Endothelial cell of umbilical vein (primary cell): Measurements from ENCODE around the gene WNT7B. TPM values are rescaled to one million over a fixed set of nuclear protein-coding genes. Genes with fewer than 3 reads are reported as not detected.

ENCODE experiments used
- BruUV-seq: library from RNA; stranded (reverse); fragments of 400-500 nt; replicated peaks from 2 replicates; lab custom pipeline; 2021; lab: Mats Ljungman, UMichigan
- CTCF ChIA-PET: fragments of 300-600, 350-600 bp; sonication (Branson Sonifier 250); formaldehyde crosslinking; loops from one replicate; lab custom pipeline; 2021; ENCODE audit warnings: antibody characterized with exemption, inconsistent platforms; lab: Charles Lee
- POLR2A ChIA-PET: fragments of 300-600, 350-600 bp; sonication (Branson Sonifier 250); formaldehyde crosslinking; loops from one replicate; lab custom pipeline; 2021; ENCODE audit warnings: antibody characterized with exemption, inconsistent platforms; lab: Charles Lee
- DNase-seq: peaks from one replicate; pipeline ENCODE4 v3.0.0-alpha.2; 2011; ENCODE audit warnings: low read depth, low spot score
- FAIRE-seq: peaks from 2 replicates; lab custom pipeline; 2011; peaks lifted over from hg19 to GRCh38; lab: Jason Lieb, UNC
- H2AFZ ChIP-seq: 2 replicates; pipeline ENCODE4 v1.6.0; 2012; ENCODE audit warnings: low read depth, low read length, control low read depth, inconsistent platforms
- H3K27ac ChIP-seq: 2 replicates; pipeline ENCODE4 v1.5.1; 2011; ENCODE audit warnings: low read depth, mild to moderate bottlenecking, control low read depth, low read length, moderate library complexity; ENCODE audit not compliant: insufficient read depth
- H3K27me3 ChIP-seq, 2 experiments: 2 replicates each; pipeline versions ENCODE4 v1.6.0 to v1.6.1; 2011; ENCODE audit warnings: low read length in 2 of 2, mixed read lengths in 1 of 2; ENCODE audit not compliant: control insufficient read depth in 2 of 2, insufficient read depth in 2 of 2
- H3K36me3 ChIP-seq, 2 experiments: 2 replicates in 1 of 2; 3 replicates in 1 of 2; pipeline ENCODE4 v1.5.1; 2011; ENCODE audit warnings: low read length in 2 of 2, mild to moderate bottlenecking in 1 of 2, moderate library complexity in 1 of 2; ENCODE audit not compliant: control insufficient read depth in 2 of 2, insufficient read depth in 2 of 2; ENCODE audit errors: extremely low read depth in 1 of 2
- H3K4me1 ChIP-seq: 3 replicates; pipeline ENCODE4 v1.5.1; 2011; ENCODE audit warnings: mild to moderate bottlenecking, low read length; ENCODE audit not compliant: control insufficient read depth, insufficient read depth; ENCODE audit errors: extremely low read depth
- H3K4me2 ChIP-seq: 2 replicates; pipeline ENCODE4 v1.6.1; 2011; ENCODE audit warnings: low read length, control low read depth, mixed read lengths; ENCODE audit not compliant: insufficient read depth
- H3K4me3 ChIP-seq, 3 experiments: fragments of 200-600 bp in 1 of 3; sonication (generic), shearing (Covaris generic) in 1 of 3; replicated peaks in 1 of 3; 2 replicates each; pipeline ENCODE4 v1.5.1; 2011 to 2016; ENCODE audit warnings: control low read depth in 3 of 3, low read length in 3 of 3, mild to moderate bottlenecking in 2 of 3, inconsistent platforms in 1 of 3, low read depth in 1 of 3, moderate library complexity in 1 of 3; ENCODE audit not compliant: insufficient read depth in 1 of 3
- H3K79me2 ChIP-seq: 2 replicates; pipeline ENCODE4 v1.6.0; 2012; ENCODE audit warnings: low read length, inconsistent platforms; ENCODE audit not compliant: control insufficient read depth, insufficient read depth
- H3K9ac ChIP-seq: replicated peaks from 2 replicates; pipeline ENCODE3; 2011; ENCODE audit warnings: low read length, control low read depth; ENCODE audit not compliant: insufficient read depth; ENCODE audit errors: extremely low read depth
- H3K9me1 ChIP-seq: replicated peaks from 3 replicates; pipeline ENCODE4 v1.6.0; 2011; ENCODE audit warnings: mild to moderate bottlenecking, low read length; ENCODE audit not compliant: control insufficient read depth, insufficient read depth; ENCODE audit errors: extremely low read depth
- H3K9me3 ChIP-seq: replicated peaks from 2 replicates; pipeline ENCODE4 v1.5.1; 2012; ENCODE audit warnings: low read length, inconsistent platforms; ENCODE audit not compliant: control insufficient read depth, insufficient read depth
- H4K20me1 ChIP-seq: replicated peaks from 2 replicates; pipeline ENCODE3; 2011; ENCODE audit warnings: mild to moderate bottlenecking, low read length; ENCODE audit not compliant: control insufficient read depth, insufficient read depth; ENCODE audit errors: extremely low read depth
- CTCF ChIP-seq, 2 donors: IDR thresholded peaks; 1 replicate in 1 of 2; 2 replicates in 1 of 2; pipeline ENCODE4 v1.5.1; 2011; ENCODE audit warnings: low read length in 2 of 2, mild to moderate bottlenecking in 2 of 2, moderate library complexity in 2 of 2, control low read depth in 1 of 2, inconsistent platforms in 1 of 2, low read depth in 1 of 2; ENCODE audit not compliant: insufficient read depth in 1 of 2; ENCODE audit errors: extremely low read depth in 1 of 2
- EZH2 ChIP-seq: IDR thresholded peaks from 2 replicates; pipeline ENCODE4 v1.6.1; 2012; ENCODE audit warnings: borderline replicate concordance, low read depth, mild to moderate bottlenecking, moderate library complexity, low read length, inconsistent platforms; ENCODE audit not compliant: severe bottlenecking
- FOS ChIP-seq: IDR thresholded peaks from 2 replicates; pipeline ENCODE4 v1.6.1; 2011; ENCODE audit warnings: mild to moderate bottlenecking, low read length, moderate library complexity, borderline replicate concordance; ENCODE audit not compliant: insufficient read depth
- GATA2 ChIP-seq: IDR thresholded peaks from 2 replicates; pipeline ENCODE4 v1.7.0; 2011; ENCODE audit warnings: low read depth, mild to moderate bottlenecking, moderate library complexity, mixed read lengths, low read length; ENCODE audit not compliant: insufficient read length, insufficient read depth
- JUN ChIP-seq: IDR thresholded peaks from 2 replicates; pipeline ENCODE4 v1.6.1; 2011; ENCODE audit warnings: borderline replicate concordance, low read depth; ENCODE audit not compliant: insufficient read length, insufficient read depth
- MAX ChIP-seq: IDR thresholded peaks from 2 replicates; pipeline ENCODE4 v1.6.1; 2011; ENCODE audit not compliant: insufficient read depth, insufficient read length
- MYC ChIP-seq: IDR thresholded peaks from one replicate; pipeline ENCODE4 v1.6.1; 2011; ENCODE audit warnings: mild to moderate bottlenecking, low read depth, low read length
- POLR2A ChIP-seq: IDR thresholded peaks from 2 replicates; pipeline ENCODE4 v1.6.1; 2012; ENCODE audit warnings: low read depth, mild to moderate bottlenecking, control low read depth, low read length
- POLR2AphosphoS5 ChIP-seq: IDR thresholded peaks from 2 replicates; pipeline ENCODE4 v1.6.1; 2012; ENCODE audit warnings: low read depth, mild to moderate bottlenecking, control low read depth, low read length, moderate library complexity; ENCODE audit not compliant: insufficient read depth
- dilution Hi-C: fragments of 300-500 bp; cut with MboI; formaldehyde crosslinking; loops from one replicate; pipeline ENCODE4 v1.15.0; 2019; ENCODE audit warnings: low sequenced_read_pairs; ENCODE audit not compliant: extremely low pct_ligation_motif_present
- intact Hi-C: fragments of 100-400 bp; cut with micrococcal nuclease; formaldehyde crosslinking; loops from one replicate; pipeline ENCODE4 v1.10.0; 2022
- polyA plus RNA-seq, 4 experiments: library from polyadenylated mRNA; depleted of rRNA in 3 of 4; stranded (reverse) in 3 of 4; unstranded in 1 of 4; fragments of >200 nt; gene quantifications; 2 replicates each; pipeline versions ENCODE4 v1.2.1 to v1.2.3, GENCODE V29; 2011 to 2012; ENCODE audit warnings: missing spikeins in 1 of 4
- total RNA-seq: library from RNA; stranded (reverse); gene quantifications from 2 replicates; pipeline ENCODE4 v1.2.3, GENCODE V29; 2021

Gene WNT7B
- total and polyA plus RNA-seq, 2 donors (not counting 3 experiments of a cell fraction or from before 2014, with no cell fraction given), result not detected

GRCh38 chr22:46001046-46001425 is 24.1 kb upstream of the WNT7B start:
- Histone ChIP-seq H3K4me2 (no peak overlapping the region), H2AFZ (no peak overlapping the region), H3K36me3 (no peaks in the 10 kb centered on the region), H3K9me1 (no peaks in the 10 kb centered on the region), H4K20me1 (no peaks in the 10 kb centered on the region), H3K4me1 (peaks cover 22% of the 10 kb centered on the region), H3K79me2 (no peaks in the 10 kb centered on the region), H3K27me3 (no peaks in the 10 kb centered on the region), H3K9ac (no peak overlapping the region), H3K4me3 (no peak overlapping the region), H3K9me3 (no peaks in the 10 kb centered on the region), H3K27ac (no peak overlapping the region)
- FAIRE-seq (no peak), DNase-seq (no peak)
- BruUV-seq, result no TSS peak
- intact Hi-C loops, result no loop called here
- ChIA-PET CTCF (interaction anchor here (0.6 to 1.8 kb wide), 6 partner anchors 13 to 116 kb away, joined by 3 to 9 read pairs (median 4); no protein-coding TSS in a partner anchor), POLR2A (no interaction called here)
- TF ChIP-seq MYC (no peak), FOS (no peak), EZH2 (no peak), JUN (no peak), MAX (no peak)
- dilution Hi-C loops, result no loop called here

GRCh38 chr22:46000081-46001027 is 23.4 kb upstream of the WNT7B start:
- H3K4me2 ChIP-seq, result no peak overlapping the region
- no peak overlapping the region for H3K27ac ChIP-seq
- no peak overlapping the region for H3K9ac ChIP-seq
- no peak overlapping the region for H3K4me3 ChIP-seq
- no peak for FAIRE-seq
- H3K27me3 ChIP-seq, result no peaks in the 10 kb centered on the region
- H3K9me3 ChIP-seq, result no peaks in the 10 kb centered on the region
- H2AFZ ChIP-seq, result no peak overlapping the region
- CTCF ChIA-PET, result interaction anchor here (1.1 to 1.8 kb wide), 5 partner anchors 13 to 117 kb away, joined by 3 to 9 read pairs (median 4); no protein-coding TSS in a partner anchor
- H4K20me1 ChIP-seq, result no peaks in the 10 kb centered on the region
- DNase-seq, result no peak
- H3K36me3 ChIP-seq, result no peaks in the 10 kb centered on the region
- H3K9me1 ChIP-seq, result no peaks in the 10 kb centered on the region
- H3K4me1 ChIP-seq, result peaks cover 28% of the 10 kb centered on the region
- TF ChIP-seq MAX (no peak), POLR2A (no peak), FOS (no peak), POLR2AphosphoS5 (no peak), CTCF (IDR thresholded peaks at IDR 0.05; ENCODE audit: extremely low read depth in 1 of 2, insufficient read depth in 1 of 2, low read depth in 1 of 2, low read length in 2 of 2) (no peak), GATA2 (no peak), JUN (no peak), MYC (no peak), EZH2 (no peak)
- POLR2A ChIA-PET, result no interaction called here
- dilution Hi-C loops (no loop called here), intact Hi-C loops (no loop called here)
- H3K79me2 ChIP-seq, result no peaks in the 10 kb centered on the region
- BruUV-seq, result no TSS peak
